ENCODE data around the gene CDC42BPB.

- TF ChIP-seq CTCF (IDR thresholded peaks at IDR 0.05) (no peak), SIN3A (IDR thresholded peaks at IDR 0.05; ENCODE audit: borderline replicate concordance, insufficient read depth, low read depth, low read length) (no peak)
These were observed 45.4 kb upstream of the CDC42BPB start for GRCh38 chr14:103102689-103103260.

Measured in Panc1 (cell line).